Right lobe of liver (tissue), 6 donors: ENCODE results near the gene FGR. TPM values are rescaled to one million over a fixed set of nuclear protein-coding genes. Genes with fewer than 3 reads are reported as not detected.
"Not testable (repeated sequence)": the region's sequence is repeated elsewhere in the genome, so short reads cannot be mapped to it uniquely, and the experiment has no call there.

ENCODE experiments used
- ATAC-seq, 4 donors: fragments of 200-7000 bp; cut with Tn5 transposase; one replicate each; pipeline ENCODE4 v1.9.1; 2020; ENCODE audit warnings: mild to moderate bottlenecking in 4 of 4, moderate library complexity in 4 of 4
- DNase-seq, 3 donors: peaks; one replicate each; pipeline ENCODE4 v3.0.0-alpha.2; 2020
- H3K27ac ChIP-seq, 3 donors: fragments of 200-600 bp; one replicate each; pipeline ENCODE4 v1.8.0; 2022
- H3K27me3 ChIP-seq, 2 donors: fragments of 200-600 bp; one replicate each; pipeline ENCODE4 v1.8.0; 2022
- H3K36me3 ChIP-seq, 4 donors: fragments of 200-600 bp; sonication (generic) in 1 of 4; one replicate each; pipeline versions ENCODE4 v1.5.1 to v1.8.0; 2017 to 2022; ENCODE audit warnings: control low read depth in 1 of 4
- H3K4me1 ChIP-seq, 4 donors: fragments of 200-600 bp; sonication (generic) in 1 of 4; one replicate each; pipeline versions ENCODE4 v1.5.1 to v1.8.0; 2017 to 2022; ENCODE audit warnings: control low read depth in 1 of 4
- H3K4me3 ChIP-seq, 3 donors: fragments of 200-600 bp; one replicate each; pipeline ENCODE4 v1.8.0; 2022
- H3K9me3 ChIP-seq, 4 donors: fragments of 200-600 bp; sonication (generic) in 1 of 4; one replicate each; pipeline versions ENCODE4 v1.5.1 to v1.8.0; 2017 to 2022; ENCODE audit warnings: control low read depth in 1 of 4
- CTCF ChIP-seq, 4 donors: fragments of 200-600 bp in 3 of 4; fragments of 450-650 bp in 1 of 4; IDR thresholded peaks; one replicate each; pipeline versions ENCODE4 v1.5.1 to v1.8.0; 2016 to 2022; ENCODE audit warnings: antibody characterized with exemption in 4 of 4, mild to moderate bottlenecking in 2 of 4
- POLR2A ChIP-seq: fragments of 450-650 bp; IDR thresholded peaks from one replicate; pipeline ENCODE4 v1.6.1; 2017; ENCODE audit warnings: antibody characterized with exemption, mild to moderate bottlenecking
- WGBS: methylation state at CpG from one replicate; pipeline ENCODE4 v1.1.6; 2018; ENCODE audit warnings: low coverage, low lambda C conversion rate; ENCODE audit not compliant: insufficient coverage; ENCODE audit errors: missing lambda C conversion rate; 5-methylcytosine and 5-hydroxymethylcytosine counted together
- intact Hi-C, 2 donors: fragments of 100-400 bp; cut with DNase I; formaldehyde crosslinking; loops; one replicate each; pipeline versions ENCODE4 v1.11.2 to v1.14.1; 2022
- total RNA-seq, 6 experiments: library from RNA; depleted of rRNA in 2 of 6; stranded (reverse); fragments of >200 nt in 2 of 6; fragmentation: NEBNext Ultra II Directional in 3 of 6; extraction: Animal tissue kit (Norgen Biotek cat#: 25700) in 3 of 6; gene quantifications; one replicate each; pipeline versions ENCODE4 v1.1.0 to v1.2.4, GENCODE V29; 2016 to 2023
- donor health status: DM: no; HTN: yes; CAD: no.
- donor health status: DM: no; HTN: no; CAD: no.
- donor health status: DM: no; HTN: no; CAD: no.
- donor health status: DM: no; HTN: yes; CAD: no.
- donor health status: DM: no; HTN: yes; CAD: no.

Gene FGR
- total RNA-seq, 6 experiments from 2014 or later: 2.5 to 10.0 (median 6.3) TPM

GRCh38 chr1:27643600-27644368, 8.8 kb upstream of the FGR start:
- intact Hi-C loops: no loop called here
- peak; percentile 62 to 75 (median 66) for TF ChIP-seq CTCF (IDR thresholded peaks at IDR 0.05)
- no peak for TF ChIP-seq POLR2A
- no peak overlapping the region for H3K4me3 ChIP-seq
- H3K27me3 ChIP-seq: no peaks in the 10 kb centered on the region
- no peaks in the 10 kb centered on the region for H3K9me3 ChIP-seq
- H3K27ac ChIP-seq: no peak overlapping the region
- no peaks in the 10 kb centered on the region for H3K36me3 ChIP-seq
- no peaks in the 10 kb centered on the region for H3K4me1 ChIP-seq
- DNase-seq: no peak
- peak; percentile 76 to 92 (median 82) for ATAC-seq
- 18% methylated on average over 6 of the region's 13 CpGs for WGBS

DNA sequence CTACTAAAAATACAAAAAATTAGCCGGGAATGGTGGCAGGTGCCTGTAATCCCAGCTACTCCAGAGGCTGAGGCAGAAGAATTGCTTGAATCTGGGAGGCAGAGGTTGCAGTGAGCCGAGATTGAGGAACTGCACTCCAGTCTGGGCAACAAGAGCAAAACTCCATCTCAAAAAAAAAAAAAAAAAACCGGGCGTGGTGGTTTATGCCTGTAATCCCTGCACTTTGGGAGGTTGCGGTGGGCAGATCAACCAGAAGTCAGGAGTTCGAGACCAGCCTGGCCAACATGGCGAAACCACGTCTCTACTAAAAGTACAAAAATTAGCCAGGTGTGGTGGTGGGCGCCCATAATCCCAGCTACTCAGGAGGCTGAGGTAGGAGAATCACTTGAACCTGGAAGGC, 5.5 kb upstream of the FGR start:
- H3K36me3 ChIP-seq, H3K27ac ChIP-seq, H3K27me3 ChIP-seq, H3K9me3 ChIP-seq, intact Hi-C loops, ATAC-seq, H3K4me3 ChIP-seq, H3K4me1 ChIP-seq, DNase-seq: not testable (repeated sequence)
- WGBS: 84% methylated on average over 8 of the region's 9 CpGs

GRCh38 chr1:27638805-27639204, 3.8 kb upstream of the FGR start:
- H3K4me3 ChIP-seq: no peak overlapping the region
- H3K27me3 ChIP-seq: no peaks in the 10 kb centered on the region
- H3K36me3 ChIP-seq: no peaks in the 10 kb centered on the region
- 100% methylated on average over 1 of the region's 2 CpGs for WGBS
- no peak for ATAC-seq
- no peaks in the 10 kb centered on the region for H3K9me3 ChIP-seq
- H3K27ac ChIP-seq: no peak overlapping the region
- no peak for DNase-seq
- TF ChIP-seq CTCF (IDR thresholded peaks at IDR 0.05): no peak
- TF ChIP-seq POLR2A: no peak
- H3K4me1 ChIP-seq: no peaks in the 10 kb centered on the region
- intact Hi-C loops: no loop called here

- 75% methylated on average over 5 of the region's 5 CpGs for WGBS
- no peak for ATAC-seq
- intact Hi-C loops: no loop called here
- TF ChIP-seq POLR2A: no peak
- no peak for TF ChIP-seq CTCF (IDR thresholded peaks at IDR 0.05)
- Histone ChIP-seq H3K9me3 (no peaks in the 10 kb centered on the region), H3K4me1 (no peaks in the 10 kb centered on the region), H3K4me3 (no peak overlapping the region), H3K27me3 (no peaks in the 10 kb centered on the region), H3K36me3 (no peaks in the 10 kb centered on the region), H3K27ac (no peak overlapping the region)
- no peak for DNase-seq
Measured at GRCh38 chr1:27638047-27638734, 3.2 kb upstream of the FGR start.
